Glomerular visceral epithelial cell (primary cell): ENCODE measurements around the gene SNX30.

Experiments
- DNase-seq: peaks from one replicate; pipeline ENCODE4 v3.0.0-alpha.2; 2016; ENCODE audit errors: extremely low spot score

SNX30 gene

DNA sequence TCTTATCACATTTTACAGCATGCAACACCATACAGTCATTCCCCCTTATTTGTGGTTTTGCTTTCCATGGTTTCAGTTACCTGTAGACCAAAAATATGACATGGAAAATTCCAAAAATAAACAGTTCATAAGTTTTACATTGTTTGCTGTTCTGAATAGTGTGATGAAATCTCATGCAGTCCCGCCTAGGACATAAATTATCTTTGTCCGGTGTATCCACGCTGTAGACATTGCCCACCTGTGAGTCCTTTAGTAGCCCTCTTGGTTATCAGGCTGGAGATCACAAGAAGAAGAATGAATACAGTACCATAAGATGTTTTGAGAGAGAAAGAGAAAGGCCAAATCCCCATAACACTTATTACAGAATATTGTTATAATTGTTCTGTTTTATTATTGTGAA is 72.1 kb downstream of the SNX30 start:
- no peak for DNase-seq

DNA sequence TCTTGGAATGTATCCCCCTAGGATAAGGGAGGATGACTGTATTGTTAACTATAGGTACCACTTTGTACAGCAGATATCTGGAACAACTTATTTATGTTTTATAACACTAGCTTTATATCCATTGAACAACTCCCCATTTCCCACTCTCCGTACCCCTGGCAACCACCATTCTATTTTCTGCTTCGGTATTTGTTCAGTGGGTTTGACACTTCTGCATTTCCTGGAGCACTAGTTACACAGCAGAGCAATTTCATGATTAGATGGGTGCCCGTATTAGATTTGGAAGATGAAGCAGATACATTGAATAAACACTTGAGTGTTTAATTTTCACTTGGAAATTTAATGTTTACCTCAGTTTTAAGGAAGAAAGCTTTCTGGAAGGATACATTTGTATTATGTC is 72.7 kb downstream of the SNX30 start:
- no peak for DNase-seq

DNA sequence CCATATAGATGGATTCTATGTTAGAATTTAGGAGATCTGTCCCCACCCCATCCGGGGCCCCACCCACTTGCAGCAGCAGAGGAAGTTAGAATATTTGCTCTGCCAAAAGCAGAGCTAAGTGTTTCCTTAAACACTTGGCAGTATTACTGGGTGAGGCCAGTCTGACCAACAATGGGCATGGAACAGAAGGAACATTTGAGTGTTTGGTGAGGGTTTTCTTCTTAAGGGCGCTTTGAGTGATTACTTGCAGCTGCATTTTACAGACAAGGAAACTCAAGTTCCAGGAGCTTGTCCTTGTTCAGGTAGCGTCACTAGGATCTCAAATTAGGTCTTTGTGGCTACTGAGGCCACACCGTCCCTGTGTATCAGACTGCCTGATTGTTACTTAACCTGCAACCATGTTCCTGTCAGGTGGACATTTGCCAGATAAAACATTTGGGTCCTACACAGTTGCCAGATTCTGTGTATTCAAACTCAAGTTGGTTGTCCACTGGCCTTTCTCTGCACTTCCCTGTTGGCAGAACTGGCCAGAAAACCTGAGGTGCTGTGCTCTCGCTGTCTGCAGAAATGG is 80.8 kb downstream of the SNX30 start:
- DNase-seq: no peak

DNA sequence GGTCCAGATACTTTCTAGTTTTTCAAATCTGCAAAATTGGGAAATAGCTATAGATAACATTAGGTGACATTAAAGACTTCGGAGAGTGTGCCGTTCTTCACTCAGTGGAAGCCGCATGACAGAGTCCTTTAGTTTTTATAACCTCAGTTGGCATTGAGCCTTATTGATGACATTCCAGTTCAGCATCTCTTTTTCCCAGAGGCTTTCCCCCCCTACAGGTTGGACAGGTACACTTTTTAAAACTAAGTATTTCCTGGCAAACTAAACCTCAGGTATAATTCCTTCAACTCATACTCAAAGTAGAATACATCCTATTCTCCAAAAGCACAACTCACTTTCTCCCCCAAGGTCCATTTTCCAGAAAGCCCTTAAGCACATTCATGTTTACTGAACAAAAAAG is 81.4 kb downstream of the SNX30 start:
- DNase-seq: no peak

DNA sequence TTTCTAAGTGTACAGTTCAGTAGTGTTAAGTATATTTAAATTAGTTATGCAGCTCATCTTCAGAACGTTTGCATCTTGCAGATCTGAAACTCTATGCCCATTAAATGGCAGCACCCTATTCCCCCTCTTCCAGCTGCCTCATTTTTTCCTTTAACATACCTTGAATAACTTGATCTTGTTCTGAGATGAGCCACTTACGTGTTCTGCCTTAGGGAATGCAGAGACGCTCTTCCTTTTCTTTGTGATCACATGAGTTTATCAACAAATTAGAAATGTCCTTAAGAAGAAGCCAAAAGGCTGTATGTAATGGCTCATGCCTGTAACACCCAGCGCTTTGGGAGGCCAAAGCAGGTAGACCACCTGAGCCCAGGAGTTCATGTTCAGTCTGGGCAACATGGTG is 82.5 kb downstream of the SNX30 start:
- DNase-seq: no peak

DNA sequence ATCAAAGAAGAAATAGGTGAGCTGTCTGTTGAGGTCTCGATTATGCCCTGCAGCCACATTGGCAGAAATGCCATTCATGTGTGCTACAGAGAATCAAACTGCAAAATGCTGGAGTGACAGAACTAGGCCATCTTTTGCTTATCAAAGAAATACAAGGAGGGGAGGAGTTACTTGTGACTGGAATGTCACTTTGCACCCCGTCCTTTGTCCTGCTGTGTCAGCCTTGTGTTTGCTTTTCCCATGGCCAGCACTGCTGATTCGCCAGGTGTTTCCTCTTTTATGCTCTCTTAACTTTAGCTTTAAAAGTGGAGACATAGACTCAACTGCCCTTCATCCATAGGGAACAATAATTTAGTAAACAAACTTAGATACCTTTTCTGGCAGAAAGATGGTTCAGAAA is 85.8 kb downstream of the SNX30 start:
- DNase-seq: no peak

DNA sequence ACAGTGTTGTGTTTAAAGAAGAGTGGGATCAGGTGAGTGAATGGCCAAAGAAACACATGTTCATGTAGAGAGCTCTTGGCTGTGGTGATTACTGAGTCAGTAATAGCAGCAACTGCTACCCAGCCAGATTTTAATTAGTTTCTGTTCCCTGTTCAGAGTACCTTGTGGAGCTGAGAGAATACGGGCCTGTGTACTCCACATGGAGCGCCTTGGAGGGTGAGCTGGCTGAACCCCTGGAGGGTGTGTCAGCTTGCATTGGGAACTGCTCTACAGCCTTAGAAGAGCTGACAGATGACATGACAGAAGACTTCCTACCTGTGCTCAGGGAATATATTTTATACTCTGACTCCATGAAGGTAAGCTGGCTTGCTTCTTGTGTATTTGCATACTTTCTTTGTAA is 87.8 kb downstream of the SNX30 start:
- no peak for DNase-seq

DNA sequence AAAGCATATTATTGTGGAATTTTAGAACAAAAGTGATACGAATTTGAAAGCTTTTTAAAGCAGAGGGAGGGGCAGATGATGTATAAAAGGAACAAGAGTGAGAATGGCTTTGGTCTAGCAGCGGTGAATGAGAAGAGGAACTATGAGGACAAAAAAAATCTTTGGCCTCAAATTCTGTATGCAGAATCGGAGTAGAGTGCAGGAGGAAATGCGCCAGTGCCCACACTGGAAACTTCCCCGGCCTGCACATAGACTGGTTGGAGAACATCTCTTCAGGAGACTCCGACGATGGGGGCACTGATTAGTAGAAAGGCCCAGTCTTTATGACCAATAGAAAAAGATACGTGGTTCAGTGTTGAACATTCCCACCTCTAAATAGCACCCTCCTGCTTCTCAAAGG is 88.8 kb downstream of the SNX30 start:
- DNase-seq: no peak

DNA sequence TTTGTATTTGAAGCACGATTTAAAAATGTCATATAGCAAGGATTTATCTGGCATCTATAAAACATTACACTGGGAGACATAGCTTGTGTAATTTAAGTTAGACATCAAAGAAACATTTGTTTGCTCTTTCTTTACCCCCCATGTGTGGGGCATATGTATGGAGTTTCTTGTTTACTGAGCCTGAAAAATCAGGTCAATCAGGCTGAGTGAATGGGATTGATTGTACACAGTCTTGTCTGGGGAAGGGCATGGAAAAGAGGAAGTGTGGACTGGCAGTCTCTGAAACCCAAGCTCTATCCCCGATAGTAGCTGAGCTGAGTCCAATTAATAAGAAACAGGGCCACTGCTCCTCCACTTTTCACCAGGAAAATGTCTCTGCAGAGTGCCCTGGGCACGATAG is 90.7 kb downstream of the SNX30 start:
- DNase-seq: no peak

DNA sequence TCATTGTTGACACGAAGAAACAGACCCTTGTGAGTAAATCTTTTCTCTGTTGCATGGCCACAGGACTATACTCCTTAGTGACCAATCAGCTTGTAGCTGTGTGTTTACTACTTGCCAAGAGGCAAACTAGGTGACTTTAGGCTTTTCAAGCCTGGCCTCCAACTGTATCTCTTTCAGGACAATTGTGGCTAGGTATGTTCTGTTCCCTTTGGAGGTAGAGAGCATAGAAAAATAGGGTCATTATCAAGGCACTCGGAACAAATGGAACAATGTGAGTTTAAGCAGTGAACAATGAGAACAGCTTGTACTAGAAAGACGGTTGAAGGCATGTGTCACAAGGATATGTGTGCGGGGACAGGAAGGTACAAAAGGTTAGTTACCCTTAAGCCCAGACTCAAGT is 92.0 kb downstream of the SNX30 start:
- DNase-seq: no peak

DNA sequence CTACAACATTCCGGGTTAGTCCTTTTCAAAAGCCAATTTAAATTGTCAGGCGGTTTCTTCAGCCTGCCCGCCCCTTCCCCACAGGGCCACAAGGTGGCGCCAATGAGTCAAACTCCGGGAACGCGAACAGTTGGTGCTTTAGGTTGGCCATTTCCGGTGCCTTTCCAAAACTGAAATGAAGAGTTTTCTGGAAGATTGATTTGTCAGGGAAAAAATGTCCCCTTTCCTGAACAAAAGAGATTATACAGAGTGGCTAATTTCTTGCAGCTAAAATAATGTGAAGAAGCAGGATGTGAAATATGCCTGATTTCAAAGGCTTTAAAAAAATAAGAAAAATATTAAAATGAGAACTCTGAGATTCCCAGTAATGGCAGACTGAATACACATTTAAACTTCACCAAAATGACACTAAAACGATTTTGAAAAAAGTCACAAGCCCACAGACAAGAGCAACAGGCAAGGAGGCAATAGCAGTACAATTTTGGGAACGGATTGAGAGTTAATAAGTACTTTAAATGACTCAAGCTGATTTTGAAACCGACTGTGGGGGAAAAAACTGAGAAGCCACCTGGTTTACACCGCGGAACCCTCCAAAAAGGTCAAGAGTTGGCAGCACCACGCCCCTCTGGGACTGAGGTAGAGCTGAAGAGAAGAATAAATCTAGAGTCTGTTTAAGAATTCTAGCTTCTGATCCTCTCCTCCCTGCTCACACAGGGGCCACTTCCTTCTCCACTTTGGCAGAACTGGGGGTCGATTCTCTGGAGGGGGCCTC is 94.4 kb downstream of the SNX30 start:
- DNase-seq: peak; percentile 74

DNA sequence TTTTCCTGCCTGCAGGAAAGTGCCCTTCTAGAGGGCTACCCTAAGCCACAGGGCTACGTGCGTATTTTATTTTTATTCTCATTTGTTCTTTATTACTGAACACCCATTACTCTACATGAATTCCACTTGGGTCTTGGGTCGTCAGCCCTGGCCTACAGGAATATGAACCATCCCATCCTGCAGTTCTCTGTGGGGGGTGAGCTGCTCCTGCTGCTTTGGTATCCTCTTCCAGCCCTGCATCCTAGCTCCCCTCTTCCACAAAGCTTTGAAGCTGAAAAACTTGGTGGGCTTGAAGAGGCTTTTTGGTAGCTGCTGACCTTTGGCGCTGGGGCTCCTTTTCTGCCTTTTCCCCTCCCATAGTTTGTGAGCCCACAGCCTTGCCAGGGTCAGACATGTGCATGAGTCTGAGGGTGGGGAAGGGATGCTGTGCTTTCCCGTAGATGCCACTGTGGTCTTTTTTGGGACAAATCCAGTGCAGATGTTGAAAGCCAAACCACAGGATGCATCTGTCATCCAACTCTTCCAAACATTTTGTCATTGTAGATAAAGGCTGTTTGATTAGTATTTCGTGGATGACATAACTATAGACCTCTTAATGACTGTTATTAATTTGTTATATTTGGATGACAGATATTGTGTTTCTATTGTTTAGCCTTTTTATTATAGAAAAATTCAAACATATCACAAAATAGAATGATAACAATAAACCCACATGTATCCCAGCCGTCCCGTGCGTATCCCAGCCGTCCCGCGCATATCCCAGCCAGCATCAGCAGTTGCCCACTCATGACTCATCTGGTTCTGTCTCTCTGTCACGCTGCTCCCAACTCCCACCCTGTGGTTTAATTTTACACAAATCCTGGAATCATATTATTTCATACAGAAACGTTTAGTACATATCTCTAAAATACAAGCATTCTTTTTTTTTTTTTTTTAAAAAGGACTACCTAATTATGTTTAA is 96.2 kb downstream of the SNX30 start:
- no peak for DNase-seq

DNA sequence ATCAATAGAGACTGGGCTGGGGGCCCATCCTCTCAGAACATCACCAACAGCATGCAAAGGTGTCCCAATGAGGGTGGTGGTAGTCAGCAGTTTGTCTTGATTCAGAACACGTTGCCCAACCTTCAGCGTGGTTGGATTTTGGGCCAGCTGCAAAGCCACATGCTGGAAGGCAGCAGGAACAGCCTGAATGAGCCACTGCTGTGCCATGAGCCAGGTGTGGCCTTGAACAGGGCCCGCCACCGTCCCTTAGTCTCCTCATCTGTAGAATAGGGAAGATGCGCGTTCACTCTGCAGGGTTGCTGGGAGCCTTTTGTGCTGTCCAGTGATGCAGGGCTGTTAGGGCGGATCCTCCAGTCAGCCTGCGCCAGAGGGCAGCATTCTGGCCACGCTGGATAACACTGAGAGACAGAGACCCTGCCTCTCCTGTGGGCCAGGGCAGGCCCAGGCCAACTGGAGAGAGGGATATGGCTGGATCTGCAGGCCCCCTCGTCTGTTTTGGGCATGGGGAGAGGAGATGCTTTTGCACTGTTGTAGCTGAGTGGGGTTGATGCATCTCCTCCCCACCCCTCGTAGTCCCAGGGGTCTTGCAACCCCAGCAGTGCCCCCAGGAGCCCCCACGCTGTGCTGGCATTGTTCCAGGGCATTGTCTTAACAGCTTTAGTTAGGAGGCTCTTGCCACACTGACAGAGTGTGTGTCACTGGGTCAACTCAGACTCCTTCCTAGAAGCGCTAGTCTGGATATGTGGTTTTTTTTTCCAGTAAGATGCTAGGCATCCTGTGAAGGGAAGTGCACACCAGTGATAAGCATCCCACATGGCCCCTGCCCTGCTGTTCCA is 98.0 kb downstream of the SNX30 start:
- DNase-seq: no peak

DNA sequence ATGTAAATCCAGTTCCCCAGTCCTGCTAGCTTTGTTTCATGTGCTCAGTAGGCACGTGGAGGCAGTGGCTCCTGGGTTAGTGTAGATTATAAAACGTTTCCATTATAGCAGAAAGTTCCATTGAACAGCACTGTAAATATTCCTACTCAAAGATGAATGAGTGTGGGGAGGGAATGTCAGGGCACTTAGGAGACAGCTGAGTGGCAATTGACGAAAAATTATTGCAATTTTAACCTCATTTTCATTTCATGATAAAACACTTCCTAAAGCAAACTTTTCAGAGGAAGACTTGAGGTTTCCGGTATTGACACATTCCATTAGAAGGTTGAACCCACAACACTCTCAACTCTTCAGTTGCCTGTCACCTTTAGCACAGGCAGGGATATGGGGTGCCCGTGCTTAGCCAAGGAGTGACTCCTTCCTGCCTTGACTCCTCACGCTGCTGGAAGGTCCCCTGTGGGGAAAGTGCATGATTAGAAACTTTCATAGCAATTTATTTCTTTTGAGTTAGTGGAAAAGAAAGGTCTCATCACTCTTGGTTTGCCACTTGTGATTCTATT is 98.9 kb downstream of the SNX30 start:
- no peak for DNase-seq

DNA sequence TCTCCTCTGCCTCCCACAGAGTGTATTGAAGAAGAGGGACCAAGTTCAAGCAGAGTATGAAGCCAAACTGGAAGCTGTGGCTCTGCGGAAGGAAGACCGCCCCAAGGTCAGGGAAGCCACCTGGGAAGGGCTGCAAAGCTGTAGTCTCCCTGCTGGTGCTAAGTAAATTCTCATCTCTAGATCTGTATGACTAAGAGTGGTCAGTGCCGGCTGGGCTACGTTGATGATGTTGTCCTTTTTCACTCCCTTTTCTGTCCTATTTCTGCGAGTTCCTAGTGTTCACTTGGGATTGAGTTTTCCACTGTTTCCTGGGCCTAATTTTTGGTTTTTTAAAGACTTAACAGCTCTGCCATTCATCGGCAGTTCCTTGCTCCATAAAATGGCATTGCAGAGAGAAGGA is 100.3 kb downstream of the SNX30 start:
- no peak for DNase-seq

DNA sequence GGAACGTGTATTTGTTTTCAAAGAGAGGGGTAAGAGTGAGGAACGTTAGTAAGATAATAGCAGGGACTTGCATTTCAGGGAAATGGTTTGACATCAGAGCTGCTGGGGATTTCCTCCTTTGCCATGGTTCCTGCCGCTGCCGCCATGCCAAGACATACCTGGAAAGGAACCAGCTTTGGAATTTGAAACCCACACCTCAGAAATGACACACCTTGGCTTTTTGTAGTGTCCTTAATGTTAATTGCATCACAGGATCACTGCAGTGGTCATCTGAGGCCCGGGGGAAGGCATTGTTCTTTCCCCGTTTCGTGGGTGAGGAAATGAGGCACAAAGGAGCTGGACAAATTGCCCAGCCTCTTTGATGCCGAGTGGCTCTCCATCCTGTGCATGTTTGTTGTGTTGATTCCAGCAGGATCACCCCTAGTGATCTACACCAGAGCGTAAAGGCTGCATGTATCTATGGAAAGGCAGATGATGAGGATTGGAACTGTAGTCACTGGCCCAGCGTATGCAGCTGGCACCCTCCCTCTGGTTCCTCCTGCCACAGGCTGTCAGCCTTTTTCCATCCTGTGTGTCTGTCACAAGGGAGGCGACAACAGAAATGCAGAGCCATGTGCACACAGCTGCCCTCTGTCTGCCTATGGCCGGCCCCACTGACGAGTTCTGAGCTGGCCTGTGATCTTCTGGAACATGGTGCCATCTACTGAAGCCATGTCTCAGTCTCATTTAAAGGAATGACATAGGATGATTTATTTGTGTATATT is 102.4 kb downstream of the SNX30 start:
- DNase-seq: no peak

DNA sequence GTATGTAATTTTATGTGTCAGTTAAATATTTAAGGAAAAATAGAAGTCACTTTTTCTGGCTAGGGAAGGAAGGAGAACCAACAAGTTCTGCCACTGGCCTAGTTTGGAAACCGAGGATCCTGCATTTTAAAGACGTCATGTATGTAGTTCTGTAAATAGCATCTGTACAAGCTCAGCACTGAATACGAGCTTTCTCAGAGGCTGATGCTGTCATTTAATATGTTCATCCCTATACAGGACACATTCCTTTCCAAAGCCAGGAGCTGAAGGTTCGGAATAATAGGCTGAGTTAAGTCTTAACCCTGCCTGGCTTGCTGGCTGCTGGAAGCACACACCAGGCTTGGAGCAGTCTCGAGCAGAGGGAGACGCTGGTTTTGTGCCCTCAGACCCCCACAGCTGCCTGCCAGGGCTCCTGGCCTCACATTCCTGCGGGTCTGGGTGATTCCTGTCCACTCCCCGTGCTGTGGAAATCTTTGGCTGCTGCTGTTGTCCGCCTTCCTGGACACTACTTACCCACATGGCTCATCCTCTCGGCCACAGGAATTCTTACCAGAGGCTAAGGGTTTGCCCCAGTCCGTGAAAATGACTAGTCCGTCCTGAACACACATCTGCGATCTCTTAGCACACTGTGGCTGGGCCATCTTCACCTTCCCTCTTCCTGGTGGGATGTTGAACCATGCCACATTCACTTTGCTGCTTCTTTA is 103.5 kb downstream of the SNX30 start:
- DNase-seq: no peak

DNA sequence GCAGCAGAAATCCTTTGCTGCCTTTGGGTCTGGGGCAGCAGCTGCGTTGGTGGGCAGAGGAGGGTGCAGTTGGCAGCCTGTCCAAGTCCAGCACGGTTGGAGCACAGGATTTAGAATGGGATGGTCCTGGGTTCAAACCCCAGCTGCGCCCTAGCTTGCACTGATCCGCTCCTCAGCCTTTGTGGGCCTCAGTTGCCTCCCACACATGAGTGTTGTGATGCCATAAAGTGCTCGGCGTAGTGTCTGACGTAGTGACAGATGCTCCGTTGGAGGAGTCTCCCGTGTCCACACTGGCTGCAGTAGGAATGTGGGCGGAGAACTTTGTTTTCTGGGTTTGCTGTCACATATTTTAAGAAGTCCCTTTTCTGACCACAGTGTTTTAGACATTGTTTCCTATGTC is 104.1 kb downstream of the SNX30 start:
- DNase-seq: no peak

DNA sequence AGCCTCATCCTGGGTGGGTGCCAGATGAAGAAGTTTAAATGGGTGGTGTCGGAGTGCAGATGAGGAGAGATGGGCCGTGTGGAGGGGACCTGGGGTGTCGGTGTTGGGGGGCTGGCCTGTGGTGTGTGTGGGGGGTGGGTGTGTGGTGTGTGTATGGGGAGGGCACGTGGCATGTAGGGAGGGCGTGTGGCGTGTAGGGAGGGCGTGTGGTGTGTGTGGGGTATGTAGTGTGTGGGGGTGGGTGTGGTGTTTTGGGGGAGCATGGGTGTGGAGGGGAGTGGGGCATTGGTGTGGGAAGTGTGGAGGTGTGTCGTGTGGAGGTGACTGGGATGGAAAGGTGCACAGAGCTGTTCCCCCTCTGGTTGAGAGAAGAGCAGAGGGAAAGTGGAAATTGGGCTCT is 105.6 kb downstream of the SNX30 start:
- DNase-seq: no peak

DNA sequence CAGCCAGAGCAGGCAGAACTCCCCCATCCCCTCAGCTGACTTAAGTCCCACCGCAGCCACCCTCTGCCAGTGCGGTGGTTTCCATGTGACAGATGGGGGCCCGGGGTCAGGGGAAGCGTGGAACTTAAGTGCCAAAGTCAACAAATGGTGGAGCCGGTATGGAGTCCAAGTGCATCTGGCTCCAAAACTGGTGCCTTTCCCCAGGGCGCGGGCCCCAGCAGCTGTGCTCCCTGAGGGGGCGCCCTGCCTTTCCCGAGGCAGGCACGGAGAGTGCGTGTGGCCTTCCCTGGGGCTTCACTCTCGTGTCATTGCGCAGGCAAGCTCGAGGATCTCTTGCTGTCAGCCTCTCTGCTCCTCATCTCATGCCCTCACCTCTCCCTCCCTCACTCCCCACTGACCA is 106.3 kb downstream of the SNX30 start:
- DNase-seq: no peak
